OCI-LY1 (cell line): ENCODE data around the gene FABP1.

Source experiments
- H2AFZ ChIP-seq: fragments of 200-600 bp; sonication (generic), shearing (Covaris generic); 2 replicates; pipeline ENCODE4 v1.6.0; 2014; ENCODE audit warnings: antibody characterized with exemption, mild to moderate bottlenecking, low read length
- H3F3A ChIP-seq: fragments of 200-600 bp; sonication (generic), shearing (Covaris generic); 2 replicates; pipeline ENCODE4 v1.6.0; 2014; ENCODE audit warnings: mild to moderate bottlenecking, antibody characterized with exemption, low read length, moderate library complexity; ENCODE audit not compliant: insufficient read depth
- H3K27ac ChIP-seq: fragments of 200-600 bp; sonication (generic); 2 replicates; pipeline ENCODE4 v1.5.1; 2014; ENCODE audit warnings: low read length, mixed run types, mild to moderate bottlenecking, low read depth; ENCODE audit not compliant: poor library complexity, severe bottlenecking
- H3K27me3 ChIP-seq: fragments of 200-600 bp; sonication (generic); 2 replicates; pipeline ENCODE4 v1.6.0; 2014; ENCODE audit warnings: antibody characterized with exemption, mild to moderate bottlenecking, low read length, moderate library complexity; ENCODE audit not compliant: insufficient read depth
- H3K36me3 ChIP-seq: fragments of 200-600 bp; sonication (generic); 2 replicates; pipeline ENCODE4 v1.6.1; 2014; ENCODE audit warnings: mild to moderate bottlenecking, antibody characterized with exemption, low read length, moderate library complexity, mixed read lengths; ENCODE audit not compliant: insufficient read depth
- H3K4me1 ChIP-seq: fragments of 200-600 bp; sonication (generic); 2 replicates; pipeline ENCODE4 v1.5.1; 2014; ENCODE audit warnings: mild to moderate bottlenecking, low read length, moderate library complexity; ENCODE audit not compliant: insufficient read depth, severe bottlenecking
- H3K4me2 ChIP-seq: fragments of 200-600 bp; sonication (generic), shearing (Covaris generic); 2 replicates; pipeline ENCODE4 v1.6.1; 2014; ENCODE audit warnings: low read length
- H3K4me3 ChIP-seq: fragments of 200-600 bp; sonication (generic); 2 replicates; pipeline ENCODE4 v1.5.1; 2014; ENCODE audit warnings: low read length, low read depth, mild to moderate bottlenecking, mixed read lengths; ENCODE audit not compliant: poor library complexity, severe bottlenecking
- H3K79me2 ChIP-seq: fragments of 200-600 bp; shearing (Covaris generic); 2 replicates; pipeline ENCODE4 v1.6.1; 2016; ENCODE audit warnings: mixed run types, low read length, mixed read lengths; ENCODE audit not compliant: insufficient read depth
- H3K9ac ChIP-seq: fragments of 200-600 bp; sonication (generic), shearing (Covaris generic); 2 replicates; pipeline ENCODE4 v1.6.1; 2014; ENCODE audit warnings: mild to moderate bottlenecking, low read length, mixed read lengths
- H3K9me2 ChIP-seq: fragments of 200-600 bp; sonication (generic), shearing (Covaris generic); 2 replicates; pipeline ENCODE4 v1.6.1; 2014; ENCODE audit warnings: low read depth, mild to moderate bottlenecking, low read length, mixed read lengths
- H3K9me3 ChIP-seq: fragments of 200-600 bp; shearing (Covaris generic); 2 replicates; pipeline ENCODE4 v1.6.1; 2014; ENCODE audit warnings: low read length, mixed read lengths
- H4K20me1 ChIP-seq: fragments of 200-600 bp; sonication (generic), shearing (Covaris generic); 2 replicates; pipeline ENCODE4 v1.6.0; 2016; ENCODE audit warnings: mild to moderate bottlenecking, low read length; ENCODE audit not compliant: insufficient read depth
- EZH2 ChIP-seq: fragments of 200-600 bp; sonication (generic), shearing (Covaris generic); IDR thresholded peaks from 2 replicates; pipeline ENCODE4 v1.8.0; 2017; ENCODE audit warnings: borderline replicate concordance, mixed run types, mild to moderate bottlenecking, antibody characterized with exemption, low read length, moderate library complexity, mixed read lengths
- TF ChIP-seq, protein P1 (sequence below): fragments of 200-600 bp; sonication (generic), shearing (Covaris generic); IDR thresholded peaks from 2 replicates; pipeline ENCODE4 v1.5.1; 2017; ENCODE audit warnings: mild to moderate bottlenecking, antibody characterized with exemption, low read length, moderate library complexity, mixed read lengths

Gene FABP1

DNA sequence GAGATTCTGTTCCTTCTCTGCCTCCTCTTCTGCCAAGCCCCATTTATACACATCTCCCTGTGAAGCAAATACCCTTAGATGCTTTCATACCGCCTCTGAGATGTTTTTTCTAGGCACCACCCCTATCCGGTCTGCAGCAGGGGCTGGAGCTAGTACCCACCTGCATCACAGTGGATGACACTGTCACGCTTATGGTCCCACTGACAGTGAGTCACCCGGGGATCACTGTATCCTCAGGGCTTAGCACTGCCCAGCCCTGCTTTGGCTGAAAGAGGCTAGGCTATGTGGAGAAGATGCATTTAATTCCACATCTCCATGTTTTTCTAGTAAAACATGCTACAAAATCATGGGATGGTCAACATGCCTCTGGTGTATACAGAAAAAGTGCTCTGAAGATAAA is 9.9 kb downstream of the FABP1 start:
- Histone ChIP-seq H3K36me3 (no peaks in the 10 kb centered on the region), H3K4me2 (no peak overlapping the region), H3K27me3 (peaks cover 6% of the 10 kb centered on the region; the same call in 1 of the 2 replicates), H3F3A (no peaks in the 10 kb centered on the region), H3K4me3 (no peak overlapping the region), H3K9me2 (no peaks in the 10 kb centered on the region), H3K9ac (no peak overlapping the region), H3K4me1 (no peaks in the 10 kb centered on the region), H3K9me3 (no peaks in the 10 kb centered on the region), H3K79me2 (no peaks in the 10 kb centered on the region), H2AFZ (no peak overlapping the region), H3K27ac (no peak overlapping the region), H4K20me1 (no peaks in the 10 kb centered on the region)
- TF ChIP-seq, protein P1, sequence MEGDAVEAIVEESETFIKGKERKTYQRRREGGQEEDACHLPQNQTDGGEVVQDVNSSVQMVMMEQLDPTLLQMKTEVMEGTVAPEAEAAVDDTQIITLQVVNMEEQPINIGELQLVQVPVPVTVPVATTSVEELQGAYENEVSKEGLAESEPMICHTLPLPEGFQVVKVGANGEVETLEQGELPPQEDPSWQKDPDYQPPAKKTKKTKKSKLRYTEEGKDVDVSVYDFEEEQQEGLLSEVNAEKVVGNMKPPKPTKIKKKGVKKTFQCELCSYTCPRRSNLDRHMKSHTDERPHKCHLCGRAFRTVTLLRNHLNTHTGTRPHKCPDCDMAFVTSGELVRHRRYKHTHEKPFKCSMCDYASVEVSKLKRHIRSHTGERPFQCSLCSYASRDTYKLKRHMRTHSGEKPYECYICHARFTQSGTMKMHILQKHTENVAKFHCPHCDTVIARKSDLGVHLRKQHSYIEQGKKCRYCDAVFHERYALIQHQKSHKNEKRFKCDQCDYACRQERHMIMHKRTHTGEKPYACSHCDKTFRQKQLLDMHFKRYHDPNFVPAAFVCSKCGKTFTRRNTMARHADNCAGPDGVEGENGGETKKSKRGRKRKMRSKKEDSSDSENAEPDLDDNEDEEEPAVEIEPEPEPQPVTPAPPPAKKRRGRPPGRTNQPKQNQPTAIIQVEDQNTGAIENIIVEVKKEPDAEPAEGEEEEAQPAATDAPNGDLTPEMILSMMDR = no peak
- TF ChIP-seq EZH2 = no peak

- H3K9ac ChIP-seq = no peak overlapping the region
- no peaks in the 10 kb centered on the region for H3K36me3 ChIP-seq
- H3K4me2 ChIP-seq = no peak overlapping the region
- no peaks in the 10 kb centered on the region for H3K79me2 ChIP-seq
- H3K27ac ChIP-seq = no peak overlapping the region
- no peaks in the 10 kb centered on the region for H3K4me1 ChIP-seq
- no peaks in the 10 kb centered on the region for H4K20me1 ChIP-seq
- H3K4me3 ChIP-seq = no peak overlapping the region
- peaks cover 6% of the 10 kb centered on the region; the same call in 1 of the 2 replicates for H3K27me3 ChIP-seq
- no peaks in the 10 kb centered on the region for H3K9me2 ChIP-seq
- no peak for TF ChIP-seq EZH2
- TF ChIP-seq, protein P1 = no peak
- H3K9me3 ChIP-seq = no peaks in the 10 kb centered on the region
- H3F3A ChIP-seq = no peaks in the 10 kb centered on the region
- H2AFZ ChIP-seq = no peak overlapping the region
These were observed 11.0 kb downstream of the FABP1 start for GRCh38 chr2:88116669-88117432.

DNA sequence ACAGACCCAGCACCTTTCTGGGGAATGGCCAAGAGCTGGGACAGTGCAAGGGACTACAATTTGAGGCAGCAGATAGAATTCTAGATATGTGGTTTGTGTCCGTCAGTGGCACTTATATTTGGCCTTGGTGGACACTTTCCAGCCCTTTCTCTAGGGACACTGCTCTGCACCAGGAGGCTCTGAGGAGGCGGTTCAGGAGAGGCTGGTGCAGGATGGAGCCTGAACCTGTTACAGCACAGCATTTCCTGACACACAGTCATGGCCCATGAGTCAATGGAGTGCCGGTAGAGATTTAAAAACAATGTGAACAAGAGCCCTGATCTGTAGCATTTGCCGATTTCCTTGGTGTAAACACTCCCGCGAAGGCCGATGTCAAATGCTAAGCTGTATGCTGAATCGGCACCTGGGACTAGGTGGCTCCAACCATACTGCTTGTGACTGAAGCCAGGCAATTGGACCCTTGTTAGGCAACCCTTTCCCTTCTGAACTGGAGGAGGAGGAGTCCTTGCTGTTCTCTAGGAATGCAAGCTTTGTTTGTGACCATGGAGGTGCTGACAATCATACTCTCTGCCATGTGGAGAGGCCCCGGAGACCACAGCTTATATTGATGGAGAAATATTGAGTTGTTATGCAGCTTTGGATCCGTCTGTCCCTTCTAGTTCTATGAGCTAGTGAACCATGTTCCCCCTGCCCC is 11.9 kb downstream of the FABP1 start:
- no peaks in the 10 kb centered on the region for H3K4me1 ChIP-seq
- TF ChIP-seq, protein P1 = no peak
- no peak for TF ChIP-seq EZH2

More for the DNA sequence above, 11.9 kb downstream of the FABP1 start:
- H3K4me3 ChIP-seq = no peak overlapping the region
- no peak overlapping the region for H3K9ac ChIP-seq
- no peaks in the 10 kb centered on the region for H3F3A ChIP-seq
- H3K9me3 ChIP-seq = no peaks in the 10 kb centered on the region
- no peaks in the 10 kb centered on the region for H3K36me3 ChIP-seq
- no peak overlapping the region for H3K27ac ChIP-seq
- H3K4me2 ChIP-seq = no peak overlapping the region
- no peaks in the 10 kb centered on the region for H4K20me1 ChIP-seq
- no peaks in the 10 kb centered on the region for H3K79me2 ChIP-seq
- H3K27me3 ChIP-seq = peaks cover 6% of the 10 kb centered on the region; the same call in 1 of the 2 replicates
- no peak overlapping the region for H2AFZ ChIP-seq
- H3K9me2 ChIP-seq = no peaks in the 10 kb centered on the region
